Measurements from ENCODE around the gene P3H2.

DNA sequence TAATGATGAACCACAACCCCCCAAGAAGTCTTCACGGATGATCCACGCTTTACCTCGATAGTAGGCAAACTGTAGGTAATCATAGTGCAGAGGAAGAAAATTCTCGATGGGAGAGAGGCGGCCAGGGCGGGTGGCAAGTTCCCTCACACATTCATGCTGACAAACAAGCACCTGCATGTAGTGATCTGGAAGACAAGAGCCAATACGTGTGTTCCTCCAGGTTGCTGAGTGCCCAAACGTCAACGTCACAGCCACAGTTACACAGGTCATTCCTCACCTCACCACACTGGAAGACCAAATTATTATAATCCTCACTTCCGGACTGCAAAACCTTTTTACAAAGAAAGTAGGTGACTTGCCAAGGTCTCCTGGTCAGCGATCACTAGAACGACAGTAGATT lies 131.8 kb downstream of the P3H2 start:
- TF ChIP-seq, protein P1, sequence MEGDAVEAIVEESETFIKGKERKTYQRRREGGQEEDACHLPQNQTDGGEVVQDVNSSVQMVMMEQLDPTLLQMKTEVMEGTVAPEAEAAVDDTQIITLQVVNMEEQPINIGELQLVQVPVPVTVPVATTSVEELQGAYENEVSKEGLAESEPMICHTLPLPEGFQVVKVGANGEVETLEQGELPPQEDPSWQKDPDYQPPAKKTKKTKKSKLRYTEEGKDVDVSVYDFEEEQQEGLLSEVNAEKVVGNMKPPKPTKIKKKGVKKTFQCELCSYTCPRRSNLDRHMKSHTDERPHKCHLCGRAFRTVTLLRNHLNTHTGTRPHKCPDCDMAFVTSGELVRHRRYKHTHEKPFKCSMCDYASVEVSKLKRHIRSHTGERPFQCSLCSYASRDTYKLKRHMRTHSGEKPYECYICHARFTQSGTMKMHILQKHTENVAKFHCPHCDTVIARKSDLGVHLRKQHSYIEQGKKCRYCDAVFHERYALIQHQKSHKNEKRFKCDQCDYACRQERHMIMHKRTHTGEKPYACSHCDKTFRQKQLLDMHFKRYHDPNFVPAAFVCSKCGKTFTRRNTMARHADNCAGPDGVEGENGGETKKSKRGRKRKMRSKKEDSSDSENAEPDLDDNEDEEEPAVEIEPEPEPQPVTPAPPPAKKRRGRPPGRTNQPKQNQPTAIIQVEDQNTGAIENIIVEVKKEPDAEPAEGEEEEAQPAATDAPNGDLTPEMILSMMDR (IDR thresholded peaks at IDR 0.05): no peak
- no peak for TF ChIP-seq ZFX (IDR thresholded peaks at IDR 0.05; ENCODE audit: borderline replicate concordance)

Measured in 22Rv1 (cell line).